GM21528 (cell line): Measurements from ENCODE around the gene RFESD.

Experiments used
- ATAC-seq: cut with Tn5 transposase; IDR thresholded peaks from one replicate; pipeline ENCODE4 v1.9.1; 2021; ENCODE audit warnings: mild to moderate bottlenecking, moderate library complexity; ENCODE audit not compliant: unreplicated experiment, low FRiP score

The RFESD gene

DNA sequence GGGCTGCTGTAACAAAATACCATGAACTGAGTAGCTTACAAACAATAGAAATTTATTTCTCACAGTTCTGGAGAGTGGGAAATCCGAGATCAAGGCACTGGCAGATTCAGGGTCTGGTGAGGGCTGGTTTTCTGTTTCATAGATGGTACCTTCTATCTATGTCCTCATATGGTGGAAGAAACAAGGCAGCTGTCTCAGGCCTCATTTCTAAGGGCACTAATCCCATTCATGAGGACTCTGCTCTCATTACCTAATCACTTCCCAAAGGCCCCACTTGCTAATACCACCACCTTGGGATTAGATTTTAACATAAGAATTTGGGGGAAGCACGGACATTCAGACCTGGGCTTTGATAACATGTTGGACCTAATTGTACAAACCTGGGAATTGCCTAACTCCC, 13.5 kb downstream of the RFESD start:
- ATAC-seq: no peak

GRCh38 chr5:95662946-95663345, 16.4 kb downstream of the RFESD start:
- ATAC-seq: no peak

DNA sequence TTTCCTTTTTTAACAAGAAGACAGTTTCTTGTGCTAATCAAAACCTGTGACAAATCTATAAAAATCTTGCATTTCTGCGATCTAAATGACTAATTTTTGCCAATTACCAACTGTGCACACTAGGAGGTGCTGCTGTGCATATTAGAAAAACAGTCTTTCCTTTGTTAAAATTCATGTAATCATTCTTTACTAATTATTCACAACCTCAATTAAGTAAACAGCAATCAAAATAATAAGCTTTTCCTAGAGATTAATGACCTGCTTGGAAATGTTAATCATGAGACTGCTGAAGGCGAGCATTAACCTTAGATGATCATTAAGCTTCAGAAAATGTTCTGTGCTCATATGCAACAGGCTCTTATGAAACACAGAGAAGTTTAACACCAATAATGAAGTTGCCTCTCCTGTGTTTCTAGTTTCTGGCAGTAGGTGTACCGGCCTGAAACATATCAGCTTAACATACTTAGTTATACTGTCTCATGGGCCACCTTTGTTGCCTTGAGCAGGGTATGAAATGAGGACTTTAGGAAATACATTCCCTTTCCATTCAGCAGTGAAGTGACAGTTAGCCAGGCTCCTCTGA, 17.7 kb downstream of the RFESD start:
- no peak for ATAC-seq

GRCh38 chr5:95667061-95667618, 20.6 kb downstream of the RFESD start:
- ATAC-seq: no peak

DNA sequence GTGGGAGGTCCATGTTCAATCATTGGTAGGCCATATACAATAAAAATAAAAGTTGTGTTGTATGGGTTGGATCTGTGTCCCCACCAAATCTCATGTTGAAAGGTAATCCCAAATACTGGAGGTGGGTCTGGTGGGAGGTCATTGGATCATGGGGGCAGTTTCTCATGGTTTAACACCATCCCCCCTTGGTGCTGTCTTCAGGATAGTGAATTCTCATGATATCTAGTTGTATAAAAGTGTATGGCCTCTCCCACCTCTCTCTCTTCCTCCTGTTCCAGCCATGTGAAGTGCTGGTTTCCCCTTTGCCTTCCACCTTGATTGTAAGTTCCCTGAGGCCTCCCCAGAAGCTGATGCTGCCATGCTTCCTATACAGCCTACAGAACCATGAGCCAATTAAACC, 21.1 kb downstream of the RFESD start:
- no peak for ATAC-seq

- ATAC-seq: no peak
Measured at GRCh38 chr5:95668216-95668615, 21.6 kb downstream of the RFESD start.

- no peak for ATAC-seq
Measured at GRCh38 chr5:95668728-95669127, 22.2 kb downstream of the RFESD start.

DNA sequence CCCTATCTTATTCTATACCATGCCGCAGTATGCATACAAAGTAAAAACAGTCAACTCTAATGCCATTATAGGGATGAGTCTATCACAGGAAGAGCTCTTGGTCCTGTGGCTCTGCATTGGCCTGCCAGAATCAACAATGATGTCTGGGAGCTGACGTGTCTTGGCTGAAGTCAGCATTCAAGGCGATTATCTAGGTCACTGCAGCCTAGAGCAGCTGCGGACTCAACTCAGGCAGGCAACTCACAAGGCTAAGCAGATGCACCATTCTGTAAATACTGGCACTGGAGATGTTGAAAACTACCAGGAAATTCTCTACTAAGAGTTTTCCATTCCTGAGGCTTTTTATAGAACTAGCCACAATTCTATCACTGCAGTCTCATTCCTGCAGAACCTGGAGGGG, 23.0 kb downstream of the RFESD start:
- no peak for ATAC-seq

- no peak for ATAC-seq
Measured at GRCh38 chr5:95669985-95670384, 23.4 kb downstream of the RFESD start.

DNA sequence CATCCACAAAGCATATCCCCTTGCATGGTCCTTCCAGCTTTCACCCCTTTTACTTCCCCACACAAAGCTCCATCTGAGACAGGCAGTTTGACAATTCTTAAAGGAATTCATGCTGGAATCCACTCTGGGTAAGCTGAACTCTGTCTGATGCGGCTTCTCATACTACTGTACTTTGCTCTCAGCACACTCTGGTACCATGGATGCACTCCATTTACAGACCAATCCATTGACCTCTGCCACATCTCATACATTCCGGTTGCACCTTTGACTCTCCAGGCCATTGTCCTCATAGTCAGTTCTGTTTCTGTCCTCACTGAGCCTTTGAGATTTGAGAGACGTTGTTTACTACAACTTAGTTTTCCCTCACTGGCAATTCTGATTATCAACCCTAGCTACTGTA, 24.0 kb downstream of the RFESD start:
- no peak for ATAC-seq

DNA sequence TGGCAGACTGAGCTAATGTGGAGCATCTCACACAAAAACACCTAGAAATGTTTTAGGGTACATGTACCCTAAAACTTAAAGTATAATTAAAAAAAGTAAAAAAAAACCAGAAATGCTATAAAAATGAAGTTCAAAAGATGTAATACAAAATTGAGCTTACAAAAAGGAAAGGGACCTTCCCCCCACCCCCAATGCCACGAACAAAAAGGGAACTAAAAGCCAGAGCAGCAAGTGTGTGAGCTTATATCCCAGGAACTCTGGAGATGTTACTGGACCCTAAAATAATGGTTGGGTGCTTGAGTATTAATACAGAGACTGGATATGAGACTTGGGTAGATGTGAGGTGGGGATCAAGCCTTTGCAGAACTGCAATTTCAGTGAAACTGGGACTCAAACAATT, 25.2 kb downstream of the RFESD start:
- no peak for ATAC-seq

GRCh38 chr5:95672641-95673040, 26.1 kb downstream of the RFESD start:
- ATAC-seq: no peak

DNA sequence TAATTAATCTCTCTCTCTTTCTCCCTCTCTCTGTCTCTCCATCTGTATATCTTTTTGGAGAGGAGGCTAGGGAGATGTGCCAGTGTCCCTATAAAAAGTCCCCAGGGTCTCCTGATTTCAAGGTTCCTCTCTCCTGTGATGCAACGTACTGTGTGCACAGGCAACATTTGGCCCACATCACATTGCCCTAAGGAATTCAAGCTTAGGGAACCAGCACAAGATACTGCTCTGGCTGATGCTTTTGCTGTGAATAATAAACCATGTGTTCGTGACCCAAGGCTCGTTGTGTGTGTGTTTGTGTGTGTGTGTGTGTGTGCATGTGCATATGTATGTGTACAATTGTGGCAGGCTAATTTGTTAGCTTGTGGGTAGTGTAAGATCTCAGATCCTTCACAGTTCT, 26.5 kb downstream of the RFESD start:
- ATAC-seq: no peak

GRCh38 chr5:95682891-95683290, 36.3 kb downstream of the RFESD start, which contains the start of gene SPATA9:
Gene SPATA9 (minus strand): TSS chr5:95682991. CDS start chr5:95682854, 137 bp downstream.
- no peak for ATAC-seq

DNA sequence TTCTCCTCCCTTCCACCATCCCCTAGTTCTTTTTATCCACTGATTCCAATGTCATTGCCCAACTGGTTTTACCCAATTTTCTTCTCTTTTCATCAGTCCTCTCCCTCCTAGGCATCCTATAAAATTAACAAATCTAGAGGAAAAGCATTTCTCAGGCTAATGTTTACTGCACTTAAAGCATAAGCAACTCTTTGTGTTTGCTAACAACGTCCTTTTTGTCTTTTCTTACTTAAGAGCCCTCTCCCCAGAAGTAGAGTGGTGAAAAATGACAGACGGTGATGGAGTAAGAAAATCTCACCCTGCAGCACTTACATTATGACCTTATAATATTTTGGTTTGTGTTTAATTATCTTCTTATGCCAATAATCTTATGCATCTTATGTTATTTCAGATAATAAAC, 37.8 kb downstream of the RFESD start:
- ATAC-seq: no peak

DNA sequence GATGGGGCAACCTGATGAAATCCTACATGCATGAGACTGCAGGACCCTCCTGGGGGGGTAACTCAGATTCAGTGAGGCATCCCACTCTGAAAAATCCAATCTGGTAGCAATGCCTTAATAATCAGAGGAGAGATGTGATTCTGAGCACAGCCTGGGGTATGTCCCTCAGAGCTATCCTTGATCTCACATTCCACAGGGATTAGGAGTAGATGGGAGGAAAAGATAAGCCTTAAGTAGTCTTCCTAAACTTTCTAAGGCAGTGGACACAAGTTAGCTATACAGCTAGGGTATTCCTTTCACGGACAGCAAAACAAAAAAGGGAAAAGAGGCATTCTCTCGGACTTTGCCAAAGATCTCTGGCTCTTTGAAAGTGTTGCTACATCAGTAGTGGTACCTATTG, 40.1 kb downstream of the RFESD start:
- no peak for ATAC-seq

GRCh38 chr5:95689680-95690079, 43.1 kb downstream of the RFESD start:
- no peak for ATAC-seq

DNA sequence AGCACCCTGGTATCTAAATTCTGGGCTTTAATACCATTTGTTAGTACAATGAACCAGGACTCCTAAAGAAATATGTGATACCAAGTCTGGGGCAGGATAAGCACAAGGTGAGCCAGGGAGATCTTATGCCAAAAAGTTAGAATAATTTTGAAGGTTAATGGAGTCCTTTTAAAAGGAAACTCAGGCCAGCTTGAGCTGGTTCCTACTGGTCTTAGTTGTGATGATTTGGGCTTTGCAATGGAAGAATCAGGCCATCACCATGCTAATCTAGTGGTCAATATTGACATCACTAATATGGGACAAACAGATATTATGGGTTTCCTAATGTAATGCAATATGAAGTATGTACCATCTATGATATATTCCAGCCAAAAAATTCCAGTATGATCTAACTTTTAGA, 43.8 kb downstream of the RFESD start:
- no peak for ATAC-seq

GRCh38 chr5:95697781-95698681, 51.5 kb downstream of the RFESD start:
- no peak for ATAC-seq

GRCh38 chr5:95699337-95699736, 52.8 kb downstream of the RFESD start:
- no peak for ATAC-seq

DNA sequence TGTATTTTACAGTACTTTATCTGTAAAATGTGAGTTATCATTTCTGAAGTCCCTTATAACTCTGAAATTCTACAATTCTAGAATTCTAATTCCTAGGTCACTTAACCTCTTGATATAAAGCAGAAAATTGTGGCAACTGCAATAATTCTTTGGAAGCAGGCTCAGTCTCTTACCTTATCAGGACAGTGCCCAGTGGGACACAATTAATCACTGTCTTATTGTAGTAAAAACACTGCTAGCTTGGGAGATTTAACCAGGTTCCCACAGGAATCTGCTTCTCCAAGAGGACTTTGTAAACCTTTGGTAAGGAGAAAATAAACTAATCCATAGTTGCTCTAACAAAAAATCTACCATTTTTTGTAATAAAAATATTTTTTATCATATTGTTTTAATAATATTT, 54.5 kb downstream of the RFESD start:
- no peak for ATAC-seq

DNA sequence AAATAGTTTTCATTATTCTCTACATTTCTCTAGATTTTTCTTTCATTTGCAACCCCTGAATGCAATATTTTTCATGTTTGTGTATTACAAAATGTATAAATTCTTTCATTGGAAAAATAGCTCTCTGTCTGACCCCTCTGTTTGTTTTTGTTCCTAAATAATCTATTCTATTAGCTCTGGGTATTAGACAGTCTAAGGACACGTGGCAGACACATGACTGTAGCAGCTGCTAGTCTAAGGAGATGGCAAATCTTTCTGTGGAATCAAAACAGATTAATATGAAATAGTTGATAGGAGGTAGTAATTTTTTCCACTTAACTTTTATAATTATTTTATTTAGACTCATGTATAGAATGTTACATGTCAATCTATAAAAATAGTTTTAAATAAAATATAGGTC, 57.6 kb downstream of the RFESD start:
- no peak for ATAC-seq
